ENCODE data around the gene BHLHA15. TPM values are rescaled to one million over a fixed set of nuclear protein-coding genes. Genes with fewer than 3 reads are reported as not detected.

BHLHA15 gene
- total RNA-seq, 2 donors from 2014 or later, result not detected

DNA sequence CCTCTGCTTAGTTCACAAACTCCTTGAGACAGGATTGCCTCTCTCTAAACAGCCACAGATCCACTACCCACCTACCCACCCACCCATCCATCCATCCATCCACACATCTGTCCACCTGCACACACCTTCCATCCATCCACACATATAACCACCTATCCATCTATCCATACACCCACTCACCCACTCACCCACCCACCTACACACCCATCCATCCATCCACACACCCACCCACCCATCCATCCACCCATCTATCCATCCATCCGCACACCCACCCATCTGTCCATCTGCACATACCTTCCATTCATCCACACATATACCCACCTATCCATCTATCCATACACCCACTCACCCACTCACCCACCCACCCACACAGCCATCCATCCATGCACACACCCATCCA lies 31.1 kb downstream of the BHLHA15 start:
- no peaks in the 10 kb centered on the region for H3K9me3 ChIP-seq (ENCODE audit: control insufficient read depth, low read length, poor library complexity, severe bottlenecking)
- Mint-ChIP-seq H3K27ac (no peak overlapping the region), H3K36me3 (ENCODE audit: low read depth) (no peaks in the 10 kb centered on the region), H3K4me3 (no peak overlapping the region), H3K27me3 (no peaks in the 10 kb centered on the region), H3K4me1 (no peaks in the 10 kb centered on the region)
- DNase-seq (no peak), ATAC-seq (no peak)

DNA sequence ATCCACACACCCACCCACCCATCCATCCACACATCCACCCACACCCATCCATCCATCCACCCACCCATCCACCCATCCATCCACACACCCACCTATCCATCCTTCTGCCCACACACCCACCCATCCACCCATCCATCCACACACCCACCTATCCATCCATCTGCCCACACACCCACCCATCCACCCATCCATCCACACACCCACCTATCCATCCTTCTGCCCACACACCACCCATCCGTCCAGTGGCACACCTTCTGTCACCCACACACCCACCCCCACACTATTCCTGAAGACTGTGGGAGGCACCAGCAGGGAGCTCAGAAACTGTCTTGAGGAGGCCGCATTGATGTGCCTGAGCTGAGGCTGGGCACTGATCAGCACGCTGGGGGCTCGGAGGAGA lies 31.7 kb downstream of the BHLHA15 start:
- peaks cover 5% of the 10 kb centered on the region for H3K4me1 Mint-ChIP-seq

GRCh38 chr7:98244871-98245270 lies 33.6 kb downstream of the BHLHA15 start:
- Mint-ChIP-seq H3K4me1 (peaks cover 16% of the 10 kb centered on the region), H3K27me3 (no peaks in the 10 kb centered on the region), H3K27ac (no peak overlapping the region), H3K4me3 (no peak overlapping the region), H3K36me3 (ENCODE audit: low read depth) (no peaks in the 10 kb centered on the region)
- DNase-seq, result no peak
- ATAC-seq, result no peak
- no peaks in the 10 kb centered on the region for H3K9me3 ChIP-seq (ENCODE audit: control insufficient read depth, low read length, poor library complexity, severe bottlenecking)

More for the DNA sequence above, 31.7 kb downstream of the BHLHA15 start:
- no peak for ATAC-seq
- no peaks in the 10 kb centered on the region for H3K27me3 Mint-ChIP-seq
- no peaks in the 10 kb centered on the region for H3K36me3 Mint-ChIP-seq (ENCODE audit: low read depth)
- no peaks in the 10 kb centered on the region for H3K9me3 ChIP-seq (ENCODE audit: control insufficient read depth, low read length, poor library complexity, severe bottlenecking)
- no peak for DNase-seq
- H3K27ac Mint-ChIP-seq, result no peak overlapping the region
- H3K4me3 Mint-ChIP-seq, result no peak overlapping the region

DNA sequence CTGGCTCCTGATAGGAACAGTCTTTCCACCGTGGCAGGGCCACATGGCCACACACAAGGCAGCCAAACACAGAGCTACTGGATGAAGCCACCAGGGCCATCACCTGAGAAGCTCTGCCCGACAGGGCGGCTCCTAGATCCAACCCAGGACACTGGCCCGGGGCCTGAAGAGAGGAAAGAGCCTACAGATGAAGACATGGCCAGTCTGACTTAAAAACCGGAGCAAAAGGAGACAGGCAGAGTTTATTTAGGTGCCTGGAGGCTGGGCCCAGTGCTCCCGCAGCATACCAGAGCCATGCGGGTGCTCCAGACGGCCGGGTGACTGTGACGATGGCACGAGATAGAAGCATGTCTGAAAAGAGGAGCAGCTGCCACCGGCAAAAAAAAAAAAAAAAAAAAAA lies 36.9 kb downstream of the BHLHA15 start:
- Mint-ChIP-seq H3K27ac (peak overlapping the region; percentile 94), H3K27me3 (no peaks in the 10 kb centered on the region), H3K4me3 (no peak overlapping the region), H3K4me1 (peaks cover 37% of the 10 kb centered on the region), H3K36me3 (ENCODE audit: low read depth) (no peaks in the 10 kb centered on the region)
- no peak for DNase-seq
- no peaks in the 10 kb centered on the region for H3K9me3 ChIP-seq (ENCODE audit: control insufficient read depth, low read length, poor library complexity, severe bottlenecking)
- no peak for ATAC-seq

GRCh38 chr7:98249106-98249505 lies 37.9 kb downstream of the BHLHA15 start:
- no peaks in the 10 kb centered on the region for H3K27me3 Mint-ChIP-seq
- no peak for DNase-seq
- H3K36me3 Mint-ChIP-seq (ENCODE audit: low read depth), result no peaks in the 10 kb centered on the region
- H3K4me1 Mint-ChIP-seq, result peaks cover 42% of the 10 kb centered on the region
- H3K4me3 Mint-ChIP-seq, result peak overlapping the region; percentile 82
- peak overlapping the region; percentile 94 for H3K27ac Mint-ChIP-seq
- ATAC-seq, result no peak
- no peaks in the 10 kb centered on the region for H3K9me3 ChIP-seq (ENCODE audit: control insufficient read depth, low read length, poor library complexity, severe bottlenecking)

GRCh38 chr7:98250789-98251188 lies 39.5 kb downstream of the BHLHA15 start:
- DNase-seq (peak in 1 of 3 donors; percentile 22), ATAC-seq (peak; percentile 31)
- peaks cover 48% of the 10 kb centered on the region for H3K4me1 Mint-ChIP-seq
- H3K9me3 ChIP-seq (ENCODE audit: control insufficient read depth, low read length, poor library complexity, severe bottlenecking), result no peaks in the 10 kb centered on the region
- no peaks in the 10 kb centered on the region for H3K27me3 Mint-ChIP-seq
- H3K4me3 Mint-ChIP-seq, result peak overlapping the region; percentile 93
- H3K36me3 Mint-ChIP-seq (ENCODE audit: low read depth), result no peaks in the 10 kb centered on the region
- peak overlapping the region; percentile 94 for H3K27ac Mint-ChIP-seq

DNA sequence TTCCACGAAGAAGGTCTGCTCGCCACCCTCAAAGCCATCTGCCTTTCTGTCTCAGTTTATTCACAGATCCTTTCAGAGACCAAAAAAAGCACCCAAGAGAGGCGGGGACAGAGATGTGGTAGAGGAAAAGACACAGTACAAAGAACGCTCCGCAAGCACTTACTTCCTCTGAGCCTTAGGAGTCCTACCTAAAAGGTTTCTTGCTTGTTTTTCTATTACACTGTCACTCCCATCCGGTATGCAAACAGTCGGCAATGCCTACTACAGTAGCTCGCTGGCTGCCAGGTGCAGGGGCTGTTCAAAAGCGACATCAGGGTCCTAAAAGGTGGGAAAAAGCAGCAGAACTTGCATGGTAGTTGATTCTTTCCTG lies 40.0 kb downstream of the BHLHA15 start:
- no peaks in the 10 kb centered on the region for H3K9me3 ChIP-seq (ENCODE audit: control insufficient read depth, low read length, poor library complexity, severe bottlenecking)
- H3K27ac Mint-ChIP-seq, result peak overlapping the region; percentile 94
- peaks cover 48% of the 10 kb centered on the region for H3K4me1 Mint-ChIP-seq
- DNase-seq (peak in 2 of 3 donors; percentile 18 to 27), ATAC-seq (peak; percentile 70)
- no peaks in the 10 kb centered on the region for H3K27me3 Mint-ChIP-seq
- peak overlapping the region; percentile 93 for H3K4me3 Mint-ChIP-seq
- no peaks in the 10 kb centered on the region for H3K36me3 Mint-ChIP-seq (ENCODE audit: low read depth)

- Mint-ChIP-seq H3K4me1 (peaks cover 51% of the 10 kb centered on the region), H3K4me3 (peak within 1 kb of the TSS; percentile 93), H3K27ac (peak within 1 kb of the TSS; percentile 94), H3K27me3 (no peaks in the 10 kb centered on the region), H3K36me3 (ENCODE audit: low read depth) (no peaks in the 10 kb centered on the region)
- no peaks in the 10 kb centered on the region for H3K9me3 ChIP-seq (ENCODE audit: control insufficient read depth, low read length, poor library complexity, severe bottlenecking)
- ATAC-seq (peak; percentile 84), DNase-seq (peak; percentile 66 to 87 (median 80))
These were observed 40.6 kb downstream of the BHLHA15 start, which contains the start of gene TECPR1 for GRCh38 chr7:98251601-98252424. TECPR1 (minus strand) TSS chr7:98252232; CDS start chr7:98246146, 6,086 bp downstream.

DNA sequence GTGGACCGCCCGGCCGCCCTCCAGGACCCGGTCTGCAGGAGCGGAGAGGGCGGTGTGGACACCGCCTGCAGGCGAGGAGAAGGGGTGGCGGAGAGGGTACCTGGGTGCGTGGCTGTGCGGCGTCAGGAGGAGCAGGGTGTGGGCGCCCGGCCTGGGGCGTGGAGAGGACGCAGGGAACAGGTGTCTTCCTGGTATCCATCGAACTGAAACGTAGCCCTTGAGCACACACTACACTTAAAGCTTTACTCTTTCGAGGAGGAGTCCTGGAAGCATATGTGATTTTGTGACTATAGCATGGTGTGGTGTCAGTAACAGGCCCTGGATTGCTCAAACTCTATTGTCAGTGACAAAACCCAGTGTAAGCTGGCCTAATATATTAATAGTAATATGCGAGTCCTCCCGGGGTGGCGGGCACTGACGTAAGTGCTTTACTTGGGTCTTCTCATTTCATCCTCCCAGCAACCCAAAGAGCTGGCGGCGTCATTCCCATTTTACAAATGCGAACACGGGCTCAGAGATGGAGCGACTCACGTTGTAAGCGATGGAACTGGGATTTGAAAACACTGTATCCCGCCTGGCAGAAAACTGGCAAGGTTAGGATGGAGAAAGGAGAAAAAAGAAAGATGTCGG lies 41.3 kb downstream of the BHLHA15 start:
- peak; percentile 27 for ATAC-seq
- no peaks in the 10 kb centered on the region for H3K9me3 ChIP-seq (ENCODE audit: control insufficient read depth, low read length, poor library complexity, severe bottlenecking)
- Mint-ChIP-seq H3K36me3 (ENCODE audit: low read depth) (no peaks in the 10 kb centered on the region), H3K4me1 (peaks cover 50% of the 10 kb centered on the region), H3K27ac (peak overlapping the region; percentile 94), H3K4me3 (peak overlapping the region; percentile 93), H3K27me3 (no peaks in the 10 kb centered on the region)
- DNase-seq, result no peak

- ATAC-seq (no peak), DNase-seq (no peak)
- H3K27me3 Mint-ChIP-seq, result no peaks in the 10 kb centered on the region
- no peaks in the 10 kb centered on the region for H3K36me3 Mint-ChIP-seq (ENCODE audit: low read depth)
- H3K9me3 ChIP-seq (ENCODE audit: control insufficient read depth, low read length, poor library complexity, severe bottlenecking), result no peaks in the 10 kb centered on the region
- H3K4me1 Mint-ChIP-seq, result peaks cover 36% of the 10 kb centered on the region
- no peak overlapping the region for H3K4me3 Mint-ChIP-seq
- peak overlapping the region; percentile 59 for H3K27ac Mint-ChIP-seq
These were observed 43.3 kb downstream of the BHLHA15 start for GRCh38 chr7:98254516-98254915.

DNA sequence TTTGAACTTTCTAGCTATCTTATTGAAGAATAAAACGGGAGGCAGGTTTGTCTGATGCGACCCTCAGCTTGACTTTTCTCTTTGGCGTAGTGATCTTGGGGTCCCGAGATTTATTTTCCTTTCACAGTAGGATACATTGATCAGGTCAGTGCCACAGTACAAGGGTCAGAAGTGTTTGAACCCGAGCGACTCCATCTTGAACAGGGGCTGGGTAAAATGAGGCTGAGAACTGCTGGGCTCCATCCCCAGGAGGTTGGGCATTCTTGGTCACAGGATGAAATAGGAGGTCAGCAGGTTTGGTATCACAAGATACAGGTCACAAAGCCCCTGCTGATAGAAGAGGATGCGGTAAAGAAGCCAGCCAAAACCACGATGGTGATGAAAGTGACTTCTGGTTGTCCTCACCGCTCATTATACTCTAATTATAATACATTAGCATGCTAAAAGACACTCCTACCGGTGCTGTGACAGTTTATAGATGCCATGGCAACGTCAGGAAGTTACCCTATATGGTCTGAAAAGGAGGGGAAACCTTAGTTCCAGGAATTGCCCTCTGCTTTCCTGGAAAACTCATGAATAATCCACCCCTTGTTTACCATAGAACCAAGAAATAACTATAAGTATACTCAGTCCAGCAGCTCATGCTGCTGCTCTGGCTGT lies 43.8 kb downstream of the BHLHA15 start:
- Mint-ChIP-seq H3K4me3 (no peak overlapping the region), H3K27me3 (no peaks in the 10 kb centered on the region), H3K4me1 (peaks cover 35% of the 10 kb centered on the region), H3K27ac (peak overlapping the region; percentile 59), H3K36me3 (ENCODE audit: low read depth) (no peaks in the 10 kb centered on the region)
- DNase-seq, result no peak
- no peaks in the 10 kb centered on the region for H3K9me3 ChIP-seq (ENCODE audit: control insufficient read depth, low read length, poor library complexity, severe bottlenecking)
- ATAC-seq, result no peak

DNA sequence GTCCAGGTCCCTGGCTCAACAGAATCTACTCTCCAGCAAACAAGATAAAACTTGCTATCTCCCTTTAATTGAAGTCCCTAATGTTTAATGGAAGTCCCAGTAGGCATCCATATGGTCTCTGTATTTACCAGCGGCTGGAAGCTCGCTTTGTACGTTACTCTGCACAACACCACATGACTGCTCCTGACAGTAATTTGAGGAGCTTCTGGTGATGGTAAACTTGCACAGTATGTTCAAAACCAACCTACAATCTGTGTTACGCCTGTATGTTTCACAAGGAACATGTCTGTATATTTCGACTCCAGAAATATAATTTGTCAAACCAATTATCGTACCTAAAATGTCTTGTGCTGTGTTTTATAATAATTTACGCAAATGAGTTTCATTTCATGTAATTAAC lies 45.2 kb downstream of the BHLHA15 start:
- H3K9me3 ChIP-seq (ENCODE audit: control insufficient read depth, low read length, poor library complexity, severe bottlenecking), result no peaks in the 10 kb centered on the region
- Mint-ChIP-seq H3K27me3 (no peaks in the 10 kb centered on the region), H3K27ac (no peak overlapping the region), H3K4me3 (no peak overlapping the region), H3K4me1 (peaks cover 25% of the 10 kb centered on the region), H3K36me3 (ENCODE audit: low read depth) (no peaks in the 10 kb centered on the region)
- no peak for ATAC-seq
- DNase-seq, result no peak

- no peak for ATAC-seq
- Mint-ChIP-seq H3K36me3 (ENCODE audit: low read depth) (no peaks in the 10 kb centered on the region), H3K27ac (no peak overlapping the region), H3K4me3 (no peak overlapping the region), H3K27me3 (no peaks in the 10 kb centered on the region), H3K4me1 (peaks cover 19% of the 10 kb centered on the region)
- no peak for DNase-seq
- no peaks in the 10 kb centered on the region for H3K9me3 ChIP-seq (ENCODE audit: control insufficient read depth, low read length, poor library complexity, severe bottlenecking)
These were observed 46.5 kb downstream of the BHLHA15 start for GRCh38 chr7:98257701-98258100.
